ENCODE results near the gene MED29. TPM values are rescaled to one million over a fixed set of nuclear protein-coding genes. Genes with fewer than 3 reads are reported as not detected.

MED29 gene
- total and polyA plus RNA-seq, 2 of the 13 experiments (the other 11 are each of a cell fraction or from before 2014, with no cell fraction given): 14.0 to 19.7 TPM

DNA sequence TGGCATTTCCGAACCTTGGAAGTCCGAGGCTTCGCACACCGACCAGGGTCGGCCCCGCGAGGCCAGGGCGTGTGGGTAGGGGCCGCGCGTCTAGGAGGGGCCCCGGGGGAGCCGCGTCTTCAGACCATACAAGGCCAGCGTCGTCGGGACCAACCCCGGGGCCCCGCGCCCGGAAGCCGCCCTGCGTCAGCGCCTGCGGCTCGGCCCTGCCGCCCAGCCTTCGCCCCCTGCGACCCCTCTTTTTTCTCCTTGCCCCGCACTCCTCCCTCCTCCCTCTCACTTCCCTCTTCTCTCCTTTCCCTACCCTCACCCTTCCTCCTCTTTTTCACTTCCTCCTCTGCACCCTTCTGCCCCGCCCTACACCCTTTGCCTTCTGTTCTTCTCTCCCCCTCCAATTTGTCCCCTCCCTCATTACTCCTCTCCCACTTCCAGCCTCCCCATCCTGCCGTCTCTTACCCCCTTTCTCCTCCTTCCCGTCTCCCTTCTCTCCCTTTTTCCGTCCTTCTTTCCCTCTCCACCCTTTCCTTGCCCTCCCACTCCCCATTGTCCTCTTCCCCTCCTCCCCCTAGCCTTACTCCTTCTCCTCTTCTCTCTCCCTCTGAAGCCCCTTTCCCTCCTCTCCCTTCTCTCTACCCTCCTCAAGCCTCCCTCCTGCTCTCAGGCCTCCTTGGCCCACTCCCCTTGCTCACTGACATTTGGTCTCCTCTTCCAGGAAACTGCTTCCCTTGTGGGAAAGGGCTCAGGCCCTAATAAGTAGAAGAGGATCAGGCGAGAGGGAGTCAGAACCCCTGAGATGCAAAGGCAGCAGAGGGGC is 19.0 kb downstream of the MED29 start (continued):
- no peak for TF ChIP-seq ZNF142 (CRISPR knock-in tag; IDR thresholded peaks at IDR 0.05)
- TF ChIP-seq ZBTB8A (CRISPR knock-in tag; IDR thresholded peaks at IDR 0.05; ENCODE audit: borderline replicate concordance, low read depth): no peak
- no peak for TF ChIP-seq NCOR1 (IDR thresholded peaks at IDR 0.05; ENCODE audit: borderline replicate concordance, low read length)
- no peak for TF ChIP-seq ZNF296 (CRISPR knock-in tag; conservative IDR thresholded peaks at IDR 0.05)
- TF ChIP-seq HOXA7 (CRISPR knock-in tag; IDR thresholded peaks at IDR 0.05): no peak
- no peak for TF ChIP-seq LCORL (IDR thresholded peaks at IDR 0.05)
- TF ChIP-seq LCORL (CRISPR knock-in tag; IDR thresholded peaks at IDR 0.05): no peak
- TF ChIP-seq, protein P1, sequence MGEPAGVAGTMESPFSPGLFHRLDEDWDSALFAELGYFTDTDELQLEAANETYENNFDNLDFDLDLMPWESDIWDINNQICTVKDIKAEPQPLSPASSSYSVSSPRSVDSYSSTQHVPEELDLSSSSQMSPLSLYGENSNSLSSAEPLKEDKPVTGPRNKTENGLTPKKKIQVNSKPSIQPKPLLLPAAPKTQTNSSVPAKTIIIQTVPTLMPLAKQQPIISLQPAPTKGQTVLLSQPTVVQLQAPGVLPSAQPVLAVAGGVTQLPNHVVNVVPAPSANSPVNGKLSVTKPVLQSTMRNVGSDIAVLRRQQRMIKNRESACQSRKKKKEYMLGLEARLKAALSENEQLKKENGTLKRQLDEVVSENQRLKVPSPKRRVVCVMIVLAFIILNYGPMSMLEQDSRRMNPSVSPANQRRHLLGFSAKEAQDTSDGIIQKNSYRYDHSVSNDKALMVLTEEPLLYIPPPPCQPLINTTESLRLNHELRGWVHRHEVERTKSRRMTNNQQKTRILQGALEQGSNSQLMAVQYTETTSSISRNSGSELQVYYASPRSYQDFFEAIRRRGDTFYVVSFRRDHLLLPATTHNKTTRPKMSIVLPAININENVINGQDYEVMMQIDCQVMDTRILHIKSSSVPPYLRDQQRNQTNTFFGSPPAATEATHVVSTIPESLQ (CRISPR knock-in tag; conservative IDR thresholded peaks at IDR 0.05): no peak
- no peak for TF ChIP-seq ASH2L (IDR thresholded peaks at IDR 0.05; ENCODE audit: insufficient read length, low read depth, low read length)
- no peak for TF ChIP-seq SAFB2 (CRISPR knock-in tag; IDR thresholded peaks at IDR 0.05; ENCODE audit: borderline replicate concordance, low read depth)
- TF ChIP-seq RXRB (CRISPR knock-in tag; IDR thresholded peaks at IDR 0.05; ENCODE audit: borderline replicate concordance): no peak
- no peak for TF ChIP-seq ZNF367 (CRISPR knock-in tag; IDR thresholded peaks at IDR 0.05; ENCODE audit: borderline replicate concordance)
- no peak for TF ChIP-seq MAFG (CRISPR knock-in tag; IDR thresholded peaks at IDR 0.05)
- no peak for TF ChIP-seq HMG20A (CRISPR knock-in tag; IDR thresholded peaks at IDR 0.05; ENCODE audit: borderline replicate concordance)
- no peak for TF ChIP-seq ZNF326 (CRISPR knock-in tag; IDR thresholded peaks at IDR 0.05; ENCODE audit: borderline replicate concordance)
- TF ChIP-seq ZNF644 (CRISPR knock-in tag; IDR thresholded peaks at IDR 0.05; ENCODE audit: low read depth): no peak
- no peak for TF ChIP-seq ZNF207 (IDR thresholded peaks at IDR 0.05; ENCODE audit: borderline replicate concordance)
- no peak for TF ChIP-seq PHF21A (CRISPR knock-in tag; IDR thresholded peaks at IDR 0.05)
- TF ChIP-seq SALL2 (CRISPR knock-in tag; IDR thresholded peaks at IDR 0.05): no peak
- TF ChIP-seq ZNF530 (CRISPR knock-in tag; IDR thresholded peaks at IDR 0.05; ENCODE audit: low read depth): no peak
- 0 out of 2 replicates have a peak, but pooled peaks have one; percentile 42 for TF ChIP-seq ZFP37 (CRISPR knock-in tag; IDR thresholded peaks at IDR 0.05; ENCODE audit: borderline replicate concordance)
- TF ChIP-seq ZNF24 (IDR thresholded peaks at IDR 0.05): no peak
- TF ChIP-seq RAD21 (CRISPR knock-in tag; IDR thresholded peaks at IDR 0.05): no peak
- no peak for TF ChIP-seq ZNF431 (CRISPR knock-in tag; IDR thresholded peaks at IDR 0.05; ENCODE audit: borderline replicate concordance, low read depth)

All from HepG2 (cell line).